ENCODE data around the gene FANCE. TPM values are rescaled to one million over a fixed set of nuclear protein-coding genes. Genes with fewer than 3 reads are reported as not detected.
A peak's percentile ranks its signal among the peaks of the same experiment; 100 is the strongest.

FANCE gene
- total and polyA plus RNA-seq, 9 of the 15 experiments (the other 6 are each of a cell fraction or from before 2014, with no cell fraction given), result 5.7 to 30.2 (median 17.0) TPM

- no peak for TF ChIP-seq RERE (CRISPR knock-in tag; IDR thresholded peaks at IDR 0.05; ENCODE audit: borderline replicate concordance)
- TF ChIP-seq ZNF124 (CRISPR knock-in tag; IDR thresholded peaks at IDR 0.05), result no peak
Measured at GRCh38 chr6:35448191-35448590, 3.9 kb upstream of the FANCE start (continued).

- peaks cover 20% of the 10 kb centered on the region for H3K79me2 ChIP-seq (ENCODE audit: control insufficient read depth, insufficient read depth, low read length)
- H3K36me3 ChIP-seq (ENCODE audit: control insufficient read depth, insufficient read depth, low read length), result peaks cover 2% of the 10 kb centered on the region; the same call in 1 of the 3 replicates
- ChIA-PET CTCF (ENCODE audit: low intra/inter-chr PET ratio) (interaction anchor here (0.5 to 3.8 kb wide), 7 partner anchors 9 to 472 kb away, joined by 3 to 33 read pairs (median 5); partner anchors contain the start of genes DEF6 and PPARD), POLR2A (interaction anchor here (0.8 to 1.6 kb wide), 9 partner anchors 9 to 232 kb away, joined by 3 to 7 read pairs (median 4); partner anchors contain the start of gene DEF6)
- no peaks in the 10 kb centered on the region for H4K20me1 ChIP-seq (replicated peaks; ENCODE audit: control insufficient read depth, insufficient read depth, low read length)
- peak; percentile 77 to 87 (median 80) for DNase-seq (ENCODE audit: extremely low read depth in 1 of 4, low spot score in 3 of 4)
- intact Hi-C loops (cut with micrococcal nuclease) (loop anchor here (1.0 to 5.0 kb wide), 4 partner anchors 30 to 462 kb away; partner anchors contain the start of genes DEF6 and PPARD), in situ Hi-C loops (cut with MboI) (no loop called here)
- no peak overlapping the region for H2AFZ ChIP-seq (ENCODE audit: low read depth, low read length)
- H3K9me3 ChIP-seq (replicated peaks; ENCODE audit: control insufficient read depth, insufficient read depth, low read depth, low read length), result no peaks in the 10 kb centered on the region
- no peaks in the 10 kb centered on the region for H3K9me1 ChIP-seq (ENCODE audit: control insufficient read depth, insufficient read depth, low read length)
- H3K4me2 ChIP-seq (ENCODE audit: insufficient read depth, low read length), result no peak overlapping the region
- H3K4me3 ChIP-seq, result no peak overlapping the region
- no TSS peak for BruUV-seq (replicated peaks)
- WGBS (ENCODE audit: insufficient coverage, low coverage, missing lambda C conversion rate), result 7% methylated on average over 14 of the region's 14 CpGs
- peak; percentile 91 for FAIRE-seq
- peaks cover 18 to 29% of the 10 kb centered on the region in 2 experiments for H3K4me1 ChIP-seq (replicated peaks in 1 of 2; ENCODE audit: control insufficient read depth in 2 of 2, insufficient read depth in 2 of 2, low read length in 2 of 2)
- peaks cover 14 to 15% of the 10 kb centered on the region in 2 experiments; a peak in 4 of 5 replicates for H3K27me3 ChIP-seq (ENCODE audit: control insufficient read depth in 2 of 2, insufficient read depth in 2 of 2, low read length in 2 of 2)
- no peak overlapping the region for H3K9ac ChIP-seq (ENCODE audit: insufficient read depth in 1 of 2, low read depth in 2 of 2, low read length in 2 of 2)
- peak; percentile 75 for ATAC-seq
- H3K27ac ChIP-seq (ENCODE audit: extremely low read depth, low read depth, low read length), result no peak overlapping the region
- TF ChIP-seq KLF6 (CRISPR knock-in tag; IDR thresholded peaks at IDR 0.05; ENCODE audit: borderline replicate concordance) (no peak), MEF2A (IDR thresholded peaks at IDR 0.05; ENCODE audit: control insufficient read depth, low read depth, low read length) (no peak), E2F1 (CRISPR knock-in tag; IDR thresholded peaks at IDR 0.05) (0 out of 2 replicates have a peak, but pooled peaks have one; percentile 25), ZNF134 (CRISPR knock-in tag; conservative IDR thresholded peaks at IDR 0.05) (no peak), USF1 (CRISPR knock-in tag; IDR thresholded peaks at IDR 0.05) (no peak), CC2D1A (IDR thresholded peaks at IDR 0.05) (peak; percentile 84), CBX2 (IDR thresholded peaks at IDR 0.05; ENCODE audit: insufficient read depth, low read length, poor library complexity, severe bottlenecking) (no peak), HCFC1 (IDR thresholded peaks at IDR 0.05; ENCODE audit: low read depth, low read length) (0 out of 2 replicates have a peak, but pooled peaks have one; percentile 23), TRIM28 (IDR thresholded peaks at IDR 0.05) (0 out of 2 replicates have a peak, but pooled peaks have one; percentile 48)
Measured at GRCh38 chr6:35449287-35449881, 2.8 kb upstream of the FANCE start.
